Neural cell (in vitro differentiated cells): Measurements from ENCODE around the gene ARID1A. TPM values are rescaled to one million over a fixed set of nuclear protein-coding genes. Genes with fewer than 3 reads are reported as not detected.

Experiments used
- H2AFZ ChIP-seq: fragments of 200-600, 300-800 bp; sonication (generic), shearing (Covaris generic); 2 replicates; pipeline ENCODE4 v1.6.0; 2014; ENCODE audit warnings: low read depth, mild to moderate bottlenecking, antibody characterized with exemption, low read length, moderate library complexity
- H3F3A ChIP-seq: fragments of 200-600 bp; shearing (Covaris generic); 2 replicates; pipeline ENCODE4 v1.6.1; 2016; ENCODE audit warnings: mild to moderate bottlenecking, moderate library complexity, mixed read lengths, antibody characterized with exemption, low read length; ENCODE audit not compliant: insufficient read depth, poor library complexity, severe bottlenecking
- H3K27ac ChIP-seq: fragments of 200-600, 300-800 bp; sonication (generic), shearing (Covaris generic); 2 replicates; pipeline ENCODE4 v1.5.1; 2014; ENCODE audit warnings: mild to moderate bottlenecking, low read length, moderate library complexity
- H3K27me3 ChIP-seq: fragments of 300-800, 200-600 bp; sonication (generic), shearing (Covaris generic); 2 replicates; pipeline ENCODE4 v1.6.0; 2014; ENCODE audit warnings: mild to moderate bottlenecking, low read depth, low read length, moderate library complexity; ENCODE audit not compliant: insufficient read depth
- H3K36me3 ChIP-seq: fragments of 300-800, 200-600 bp; sonication (generic), shearing (Covaris generic); 2 replicates; pipeline ENCODE4 v1.5.1; 2014; ENCODE audit warnings: mild to moderate bottlenecking, antibody characterized with exemption, low read length, moderate library complexity; ENCODE audit not compliant: insufficient read depth
- H3K4me2 ChIP-seq: fragments of 300-800, 200-600 bp; sonication (generic), shearing (Covaris generic); 2 replicates; pipeline ENCODE4 v1.6.0; 2014; ENCODE audit warnings: mild to moderate bottlenecking, low read length
- H3K4me3 ChIP-seq: fragments of 300-800, 200-600 bp; sonication (generic), shearing (Covaris generic); 2 replicates; pipeline ENCODE4 v1.5.1; 2014; ENCODE audit warnings: mild to moderate bottlenecking, low read length, moderate library complexity
- H3K79me2 ChIP-seq: fragments of 200-600 bp; shearing (Covaris generic); replicated peaks from 2 replicates; pipeline ENCODE4 v1.6.0; 2014; ENCODE audit warnings: mild to moderate bottlenecking, low read length, moderate library complexity; ENCODE audit not compliant: insufficient read depth
- H3K9ac ChIP-seq: fragments of 300-800, 200-600 bp; sonication (generic), shearing (Covaris generic); 2 replicates; pipeline ENCODE4 v1.6.1; 2016; ENCODE audit warnings: mild to moderate bottlenecking, low read length, mixed read lengths
- H3K9me2 ChIP-seq: fragments of 200-600 bp; shearing (Covaris generic); 2 replicates; pipeline ENCODE4 v1.6.1; 2016; ENCODE audit warnings: mild to moderate bottlenecking, low read length, mixed read lengths; ENCODE audit not compliant: insufficient read depth
- H3K9me3 ChIP-seq: fragments of 200-600, 300-800 bp; sonication (generic), shearing (Covaris generic); 2 replicates; pipeline ENCODE4 v1.6.1; 2016; ENCODE audit warnings: mild to moderate bottlenecking, mixed run types, low read length, moderate library complexity, mixed read lengths
- H4K20me1 ChIP-seq: fragments of 200-600 bp; shearing (Covaris generic); 2 replicates; pipeline ENCODE4 v1.6.1; 2016; ENCODE audit warnings: mild to moderate bottlenecking, mixed run types; ENCODE audit not compliant: insufficient read depth
- CTCF ChIP-seq: fragments of 450-650 bp; IDR thresholded peaks from 2 replicates; pipeline ENCODE4 v1.5.1; 2014; ENCODE audit warnings: antibody characterized with exemption, mild to moderate bottlenecking, moderate library complexity; ENCODE audit not compliant: poor library complexity, severe bottlenecking
- EP300 ChIP-seq: fragments of 450-650 bp; conservative IDR thresholded peaks from 2 replicates; pipeline ENCODE4 v1.6.1; 2014; ENCODE audit warnings: antibody characterized with exemption, mild to moderate bottlenecking, moderate library complexity; ENCODE audit not compliant: poor library complexity, severe bottlenecking
- EZH2 ChIP-seq: fragments of 200-600, 300-800 bp; shearing (Covaris generic), sonication (generic); IDR thresholded peaks from 2 replicates; pipeline ENCODE4 v1.6.1; 2014; ENCODE audit warnings: antibody characterized with exemption, low read length, borderline replicate concordance, mild to moderate bottlenecking; ENCODE audit not compliant: insufficient read depth, poor library complexity, severe bottlenecking
- MXI1 ChIP-seq: fragments of 450-650 bp; conservative IDR thresholded peaks from 2 replicates; pipeline ENCODE4 v1.6.1; 2014; ENCODE audit warnings: antibody characterized with exemption, mild to moderate bottlenecking; ENCODE audit not compliant: poor library complexity, severe bottlenecking
- POLR2AphosphoS5 ChIP-seq: IDR thresholded peaks from 2 replicates; pipeline ENCODE4 v1.6.1; 2012
- RAD21 ChIP-seq: fragments of 450-650 bp; conservative IDR thresholded peaks from 2 replicates; pipeline ENCODE4 v1.6.1; 2014; ENCODE audit warnings: antibody characterized with exemption, mild to moderate bottlenecking, moderate library complexity
- REST ChIP-seq: IDR thresholded peaks from 2 replicates; pipeline ENCODE4 v1.6.1; 2012; ENCODE audit warnings: borderline replicate concordance
- SMC3 ChIP-seq: fragments of 450-650 bp; conservative IDR thresholded peaks from 2 replicates; pipeline ENCODE4 v1.6.1; 2014; ENCODE audit warnings: antibody characterized with exemption, mild to moderate bottlenecking, moderate library complexity; ENCODE audit not compliant: poor library complexity
- TAF1 ChIP-seq: IDR thresholded peaks from 2 replicates; pipeline ENCODE4 v1.6.1; 2012; ENCODE audit warnings: low read depth
- polyA plus RNA-seq: library from polyadenylated mRNA; depleted of rRNA; stranded (reverse); fragments of >200 nt; gene quantifications from 2 replicates; pipeline ENCODE4 v1.2.3, GENCODE V29; 2014

Gene ARID1A
- polyA plus RNA-seq, 1 donor from 2014 or later, result 13.2 TPM

GRCh38 chr1:26730695-26731094 is 34.9 kb downstream of the ARID1A start:
- peaks cover 83% of the 10 kb centered on the region for H3K79me2 ChIP-seq
- no peaks in the 10 kb centered on the region for H3K9me3 ChIP-seq
- H2AFZ ChIP-seq, result no peak overlapping the region
- H3K9ac ChIP-seq, result no peak overlapping the region
- H3K9me2 ChIP-seq, result no peaks in the 10 kb centered on the region
- H3K27ac ChIP-seq, result no peak overlapping the region
- no peaks in the 10 kb centered on the region for H3F3A ChIP-seq
- H4K20me1 ChIP-seq, result peaks cover 13% of the 10 kb centered on the region
- H3K36me3 ChIP-seq, result peaks cover 8% of the 10 kb centered on the region
- no peak overlapping the region for H3K4me3 ChIP-seq
- no peak overlapping the region for H3K4me2 ChIP-seq
- no peaks in the 10 kb centered on the region for H3K27me3 ChIP-seq
- TF ChIP-seq REST (no peak), TAF1 (no peak), EZH2 (no peak), SMC3 (no peak), RAD21 (no peak), POLR2AphosphoS5 (no peak), EP300 (no peak), MXI1 (no peak), CTCF (no peak)

- TF ChIP-seq POLR2AphosphoS5 (no peak), REST (no peak), CTCF (no peak), SMC3 (no peak), EP300 (no peak), RAD21 (no peak)
- Histone ChIP-seq H3K27ac (no peak overlapping the region), H3K9me3 (no peaks in the 10 kb centered on the region), H2AFZ (no peak overlapping the region), H3K9me2 (no peaks in the 10 kb centered on the region), H3K27me3 (no peaks in the 10 kb centered on the region), H4K20me1 (peaks cover 13% of the 10 kb centered on the region), H3K36me3 (peaks cover 8% of the 10 kb centered on the region), H3F3A (no peaks in the 10 kb centered on the region), H3K79me2 (peaks cover 80% of the 10 kb centered on the region), H3K4me3 (no peak overlapping the region), H3K9ac (no peak overlapping the region), H3K4me2 (no peak overlapping the region)
These were observed 35.6 kb downstream of the ARID1A start for GRCh38 chr1:26731233-26731902.
